GM12801 (cell line): ENCODE measurements around the gene CSF1.

Source experiments
- TF ChIP-seq, protein P1 (sequence below): IDR thresholded peaks from one replicate; pipeline ENCODE4 v1.5.1; 2011; ENCODE audit warnings: control low read depth; ENCODE audit not compliant: insufficient read length; ENCODE audit errors: extremely low read depth

Gene CSF1

DNA sequence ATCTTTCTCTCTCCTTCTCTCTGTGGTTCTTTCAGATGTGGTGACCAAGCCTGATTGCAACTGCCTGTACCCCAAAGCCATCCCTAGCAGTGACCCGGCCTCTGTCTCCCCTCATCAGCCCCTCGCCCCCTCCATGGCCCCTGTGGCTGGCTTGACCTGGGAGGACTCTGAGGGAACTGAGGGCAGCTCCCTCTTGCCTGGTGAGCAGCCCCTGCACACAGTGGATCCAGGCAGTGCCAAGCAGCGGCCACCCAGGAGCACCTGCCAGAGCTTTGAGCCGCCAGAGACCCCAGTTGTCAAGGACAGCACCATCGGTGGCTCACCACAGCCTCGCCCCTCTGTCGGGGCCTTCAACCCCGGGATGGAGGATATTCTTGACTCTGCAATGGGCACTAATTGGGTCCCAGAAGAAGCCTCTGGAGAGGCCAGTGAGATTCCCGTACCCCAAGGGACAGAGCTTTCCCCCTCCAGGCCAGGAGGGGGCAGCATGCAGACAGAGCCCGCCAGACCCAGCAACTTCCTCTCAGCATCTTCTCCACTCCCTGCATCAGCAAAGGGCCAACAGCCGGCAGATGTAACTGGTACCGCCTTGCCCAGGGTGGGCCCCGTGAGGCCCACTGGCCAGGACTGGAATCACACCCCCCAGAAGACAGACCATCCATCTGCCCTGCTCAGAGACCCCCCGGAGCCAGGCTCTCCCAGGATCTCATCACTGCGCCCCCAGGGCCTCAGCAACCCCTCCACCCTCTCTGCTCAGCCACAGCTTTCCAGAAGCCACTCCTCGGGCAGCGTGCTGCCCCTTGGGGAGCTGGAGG, 12.7 kb downstream of the CSF1 start:
- TF ChIP-seq, protein P1, sequence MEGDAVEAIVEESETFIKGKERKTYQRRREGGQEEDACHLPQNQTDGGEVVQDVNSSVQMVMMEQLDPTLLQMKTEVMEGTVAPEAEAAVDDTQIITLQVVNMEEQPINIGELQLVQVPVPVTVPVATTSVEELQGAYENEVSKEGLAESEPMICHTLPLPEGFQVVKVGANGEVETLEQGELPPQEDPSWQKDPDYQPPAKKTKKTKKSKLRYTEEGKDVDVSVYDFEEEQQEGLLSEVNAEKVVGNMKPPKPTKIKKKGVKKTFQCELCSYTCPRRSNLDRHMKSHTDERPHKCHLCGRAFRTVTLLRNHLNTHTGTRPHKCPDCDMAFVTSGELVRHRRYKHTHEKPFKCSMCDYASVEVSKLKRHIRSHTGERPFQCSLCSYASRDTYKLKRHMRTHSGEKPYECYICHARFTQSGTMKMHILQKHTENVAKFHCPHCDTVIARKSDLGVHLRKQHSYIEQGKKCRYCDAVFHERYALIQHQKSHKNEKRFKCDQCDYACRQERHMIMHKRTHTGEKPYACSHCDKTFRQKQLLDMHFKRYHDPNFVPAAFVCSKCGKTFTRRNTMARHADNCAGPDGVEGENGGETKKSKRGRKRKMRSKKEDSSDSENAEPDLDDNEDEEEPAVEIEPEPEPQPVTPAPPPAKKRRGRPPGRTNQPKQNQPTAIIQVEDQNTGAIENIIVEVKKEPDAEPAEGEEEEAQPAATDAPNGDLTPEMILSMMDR = no peak

DNA sequence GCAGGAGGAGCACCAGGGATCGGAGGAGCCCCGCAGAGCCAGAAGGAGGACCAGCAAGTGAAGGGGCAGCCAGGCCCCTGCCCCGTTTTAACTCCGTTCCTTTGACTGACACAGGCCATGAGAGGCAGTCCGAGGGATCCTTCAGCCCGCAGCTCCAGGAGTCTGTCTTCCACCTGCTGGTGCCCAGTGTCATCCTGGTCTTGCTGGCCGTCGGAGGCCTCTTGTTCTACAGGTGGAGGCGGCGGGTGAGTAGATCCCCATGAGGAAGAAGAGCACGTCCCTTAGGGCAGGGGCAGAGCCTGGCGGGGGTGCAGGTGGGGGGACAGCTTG, 13.3 kb downstream of the CSF1 start:
- TF ChIP-seq, protein P1 = no peak

DNA sequence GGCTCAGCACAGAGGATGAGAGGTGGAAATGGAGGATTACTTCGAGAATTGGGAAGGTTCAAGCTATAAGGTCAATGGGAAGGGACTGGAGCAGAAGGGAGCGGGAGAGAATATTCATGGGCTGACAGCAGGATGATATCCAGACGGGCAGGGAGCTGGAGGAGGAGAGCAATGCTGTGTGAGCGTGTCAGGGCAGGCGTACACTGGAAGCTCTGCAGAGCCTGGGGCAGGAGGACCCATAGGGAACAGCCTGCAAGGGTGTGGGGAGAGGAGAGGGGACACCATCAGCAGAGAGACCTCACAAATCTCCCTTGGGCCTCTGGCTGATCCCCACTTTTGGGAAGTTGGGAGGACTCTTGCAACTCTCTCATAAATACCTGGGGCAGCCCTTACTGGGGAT, 13.7 kb downstream of the CSF1 start:
- TF ChIP-seq, protein P1 = no peak

DNA sequence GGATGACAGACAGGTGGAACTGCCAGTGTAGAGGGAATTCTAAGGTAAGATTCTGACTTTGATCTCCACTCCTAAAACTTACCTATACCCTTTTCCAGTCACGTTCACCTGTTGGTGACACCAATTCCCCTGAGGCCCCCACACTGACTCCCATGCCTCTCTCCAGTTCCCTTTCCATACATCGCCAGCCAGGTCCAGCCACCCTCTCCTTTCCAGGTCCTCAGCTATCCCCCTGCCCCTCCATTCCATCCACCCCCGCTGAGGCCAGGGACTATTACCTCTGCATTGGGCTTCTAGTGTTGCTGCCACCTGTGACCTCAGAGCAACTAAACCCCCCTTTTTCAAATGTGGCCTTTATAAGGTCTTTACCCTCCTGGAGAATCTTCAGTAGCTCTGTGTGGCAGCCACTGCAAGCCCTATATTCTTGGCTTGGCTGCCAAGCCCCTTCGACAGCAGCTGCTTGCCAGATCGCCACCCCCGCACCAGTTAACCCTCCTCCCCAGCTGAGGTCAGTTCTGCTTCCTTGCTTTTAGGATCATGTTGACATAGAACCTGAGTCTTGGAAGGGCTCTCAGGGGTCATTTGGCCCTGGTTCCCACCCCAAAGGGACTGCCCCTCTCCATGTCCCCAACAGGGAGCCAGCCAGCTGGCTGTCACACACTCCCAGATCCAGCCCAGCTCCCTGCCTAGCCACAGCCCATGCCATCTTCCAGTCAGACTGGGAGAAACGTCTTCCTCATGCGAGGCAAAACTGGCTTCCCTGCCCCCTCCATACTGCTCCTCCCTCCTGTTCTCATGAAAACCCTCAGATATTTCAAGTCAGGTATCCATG, 14.7 kb downstream of the CSF1 start:
- TF ChIP-seq, protein P1 = no peak

DNA sequence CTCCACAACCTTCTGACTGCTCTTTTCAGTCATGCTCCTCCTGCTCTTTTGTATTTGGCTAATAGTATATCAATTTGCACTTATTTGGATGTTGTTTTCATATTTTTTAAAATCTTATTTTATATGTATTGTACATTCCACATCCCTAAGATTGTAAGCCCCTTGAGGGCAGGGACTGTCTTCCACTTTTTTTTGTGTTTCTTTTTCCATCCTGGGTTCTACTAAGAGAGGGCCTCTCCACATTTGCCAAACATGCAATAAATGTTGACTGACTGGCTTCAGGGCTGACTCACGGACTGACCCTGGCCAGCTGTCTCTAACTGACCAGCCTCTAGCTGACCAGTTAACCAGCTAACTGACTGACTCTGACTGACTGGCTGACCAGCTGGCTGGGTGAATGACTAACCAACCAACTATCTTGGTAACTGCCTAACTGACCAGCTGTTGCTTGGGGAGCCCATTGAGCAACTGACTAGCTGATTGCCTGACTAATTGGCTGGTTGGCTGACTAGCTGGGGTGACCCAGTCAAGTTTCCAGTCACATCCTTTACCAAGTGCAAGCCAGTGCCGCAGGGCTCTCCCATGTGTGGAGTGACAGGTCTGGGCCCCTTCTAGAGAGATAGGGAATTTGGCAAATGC, 16.1 kb downstream of the CSF1 start:
- TF ChIP-seq, protein P1 = no peak

DNA sequence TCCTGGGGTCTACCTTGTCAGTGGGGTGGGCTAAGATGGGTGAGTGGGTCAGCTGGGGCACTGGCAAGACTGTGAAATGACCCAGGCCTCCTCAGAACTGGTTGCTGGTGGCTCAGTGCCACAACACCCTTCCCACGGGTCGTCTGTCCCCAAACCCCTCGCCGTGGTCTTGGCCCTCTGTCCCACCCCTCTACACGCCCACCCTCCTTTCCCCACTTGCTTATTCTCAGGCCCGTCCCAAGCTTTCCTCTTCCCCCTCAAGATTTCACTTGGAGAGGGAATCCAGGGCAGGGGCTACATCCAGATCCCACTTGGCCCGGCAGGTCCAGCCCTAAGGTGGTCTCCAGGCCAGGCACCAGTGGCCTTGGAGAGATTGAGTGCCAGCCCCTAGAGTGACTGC, 16.7 kb downstream of the CSF1 start:
- TF ChIP-seq, protein P1 = no peak

DNA sequence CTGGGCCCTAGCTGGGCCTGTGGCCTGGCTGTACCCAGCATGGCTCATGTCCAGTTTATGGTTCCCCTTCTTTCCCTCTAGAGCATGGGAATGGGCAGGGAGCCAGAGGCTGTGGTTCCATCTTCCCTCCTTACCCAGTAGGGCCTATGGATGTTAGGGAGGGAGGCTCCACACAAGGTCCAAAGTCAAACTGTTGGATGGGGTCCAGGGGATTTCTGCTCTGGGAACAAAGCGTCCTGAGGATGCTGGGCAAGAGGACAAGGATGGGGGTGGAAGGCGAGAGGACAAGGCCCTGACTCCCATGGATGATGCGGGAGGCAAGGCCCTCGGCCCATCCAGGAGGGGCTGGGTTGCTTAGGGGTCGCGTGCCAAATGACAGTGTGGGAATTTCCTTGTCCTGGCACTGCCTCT, 17.3 kb downstream of the CSF1 start:
- TF ChIP-seq, protein P1 = no peak
